GM12892 (cell line): ENCODE data around the gene PMM2.

Experiments
- POLR2A ChIP-seq: IDR thresholded peaks from 2 replicates; pipeline ENCODE4 v1.6.1; 2011; ENCODE audit warnings: low read depth, low read length, control low read depth
- POLR2AphosphoS5 ChIP-seq: IDR thresholded peaks from 2 replicates; pipeline ENCODE4 v1.6.1; 2011; ENCODE audit warnings: low read depth, low read length, control low read depth
- TAF1 ChIP-seq: IDR thresholded peaks from 2 replicates; pipeline ENCODE4 v1.6.1; 2011; ENCODE audit warnings: low read depth, mild to moderate bottlenecking, control low read depth, low read length, borderline replicate concordance

DNA sequence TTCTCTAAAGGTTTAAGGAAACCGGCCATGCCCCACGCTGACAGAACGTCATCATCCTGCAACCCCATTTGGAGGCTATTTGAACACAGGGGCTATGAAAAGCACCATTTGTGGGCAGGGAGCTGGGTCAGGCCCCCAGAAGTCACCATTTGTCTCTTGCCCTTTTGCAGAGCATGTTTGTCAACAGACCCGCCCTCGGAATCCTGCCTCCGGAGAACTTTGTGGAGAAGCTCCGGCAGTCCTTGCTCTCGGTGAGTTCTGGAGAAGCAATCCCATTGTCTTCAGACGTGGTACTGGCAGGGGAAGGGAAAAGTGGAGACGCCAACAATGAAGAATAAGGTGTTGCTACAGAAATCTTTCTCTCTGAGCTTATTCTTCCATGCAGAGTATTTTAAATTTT, 33.7 kb upstream of the PMM2 start:
- TF ChIP-seq POLR2A: no peak
- no peak for TF ChIP-seq POLR2AphosphoS5
- no peak for TF ChIP-seq TAF1
